Thymus (tissue), 11 donors: ENCODE measurements around the gene STARD9. TPM values are rescaled to one million over a fixed set of nuclear protein-coding genes. Genes with fewer than 3 reads are reported as not detected.
A peak's percentile ranks its signal among the peaks of the same experiment; 100 is the strongest.

Experiments used
- DNase-seq, 9 donors: peaks; one replicate each; pipeline ENCODE4 v3.0.0-alpha.2; 2013; ENCODE audit warnings: low spot score in 9 of 9, low read depth in 6 of 9, missing footprints in 1 of 9
- H3K27ac ChIP-seq, 2 donors: one replicate each; pipeline ENCODE4 v1.5.1; 2013; ENCODE audit warnings: control low read depth in 1 of 2, low read depth in 1 of 2, low read length in 1 of 2, mild to moderate bottlenecking in 1 of 2, moderate library complexity in 1 of 2
- H3K27me3 ChIP-seq, 2 donors: one replicate each; pipeline ENCODE4 v1.5.1; 2013; ENCODE audit warnings: low read length in 1 of 2; ENCODE audit not compliant: control insufficient read depth in 2 of 2, insufficient read depth in 1 of 2
- H3K36me3 ChIP-seq, 2 donors: one replicate each; pipeline ENCODE4 v1.5.1; 2013; ENCODE audit warnings: low read length in 1 of 2, mild to moderate bottlenecking in 1 of 2, moderate library complexity in 1 of 2; ENCODE audit not compliant: control insufficient read depth in 2 of 2, insufficient read depth in 2 of 2
- H3K4me1 ChIP-seq, 2 donors: one replicate each; pipeline ENCODE4 v1.5.1; 2013; ENCODE audit warnings: low read length in 2 of 2; ENCODE audit not compliant: control insufficient read depth in 2 of 2, insufficient read depth in 2 of 2
- H3K4me3 ChIP-seq, 2 donors: one replicate each; pipeline ENCODE4 v1.5.1; 2013; ENCODE audit warnings: low read length in 2 of 2, control low read depth in 1 of 2, mild to moderate bottlenecking in 1 of 2
- H3K9me3 ChIP-seq, 2 donors: one replicate each; pipeline ENCODE4 v1.5.1; 2013; ENCODE audit warnings: low read length in 1 of 2, mild to moderate bottlenecking in 1 of 2; ENCODE audit not compliant: control insufficient read depth in 2 of 2, insufficient read depth in 1 of 2
- WGBS: extraction: QIAGEN DNeasy Blood & Tissue Kit; methylation state at CpG from one replicate; pipeline ENCODE4 v1.1.7; 2013; 5-methylcytosine and 5-hydroxymethylcytosine counted together
- polyA plus RNA-seq: library from polyadenylated mRNA; stranded (reverse); fragments of 200-250 nt; gene quantifications from one replicate; pipeline ENCODE4 v1.2.3, GENCODE V29; 2013
- total RNA-seq: library from RNA; stranded (reverse); fragments of 120-200 nt; gene quantifications from one replicate; pipeline ENCODE4 v1.2.4, GENCODE V29; 2013
- donor health status: healthy.

The STARD9 gene
- total and polyA plus RNA-seq, 2 donors = 4.4 to 7.8 TPM

DNA sequence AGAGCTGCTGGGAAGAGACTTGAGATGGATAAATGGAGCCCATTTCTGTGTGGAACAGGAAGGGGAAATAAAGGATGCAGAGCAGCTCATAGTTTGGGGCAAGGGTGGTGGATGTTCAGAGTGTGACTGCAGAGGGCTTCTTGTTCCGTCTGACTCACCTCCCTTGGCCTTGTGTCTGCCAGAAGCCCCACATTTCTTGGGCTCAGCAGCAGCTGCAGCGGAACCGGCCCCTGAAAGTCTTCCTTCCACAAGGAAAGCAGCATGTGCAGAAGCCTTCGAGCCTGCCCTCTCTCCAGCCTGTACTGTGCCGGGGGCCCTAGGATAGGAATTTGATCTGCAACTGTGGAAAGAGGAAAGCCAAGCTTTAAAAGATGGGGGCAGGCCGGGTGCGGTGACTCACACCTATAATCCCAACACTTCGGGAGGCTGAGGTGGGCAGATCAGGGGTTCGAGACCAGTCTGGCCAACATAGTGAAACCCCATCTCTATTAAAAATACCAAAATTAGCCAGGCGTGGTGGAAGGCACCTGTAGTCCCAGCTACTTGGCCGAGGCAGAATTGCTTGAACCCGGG lies 150.0 kb downstream of the STARD9 start:
- H3K27ac ChIP-seq = peak overlapping the region in 1 of 2 donors; percentile 26
- H3K4me3 ChIP-seq = no peak overlapping the region
- peaks cover 78 to 80% of the 10 kb centered on the region in 2 donors for H3K36me3 ChIP-seq
- WGBS = 92% methylated on average over 12 of the region's 12 CpGs
- DNase-seq = no peak
- no peaks in the 10 kb centered on the region for H3K4me1 ChIP-seq
- H3K9me3 ChIP-seq = no peaks in the 10 kb centered on the region
- H3K27me3 ChIP-seq = no peaks in the 10 kb centered on the region

- H3K27me3 ChIP-seq = no peaks in the 10 kb centered on the region
- DNase-seq = no peak
- no peaks in the 10 kb centered on the region for H3K9me3 ChIP-seq
- H3K36me3 ChIP-seq = peaks cover 83 to 85% of the 10 kb centered on the region in 2 donors
- no peaks in the 10 kb centered on the region for H3K4me1 ChIP-seq
- H3K27ac ChIP-seq = no peak overlapping the region
- H3K4me3 ChIP-seq = no peak overlapping the region
- WGBS = 92% methylated on average over 11 of the region's 11 CpGs
Observed at GRCh38 chr15:42726114-42726513, 150.7 kb downstream of the STARD9 start.

DNA sequence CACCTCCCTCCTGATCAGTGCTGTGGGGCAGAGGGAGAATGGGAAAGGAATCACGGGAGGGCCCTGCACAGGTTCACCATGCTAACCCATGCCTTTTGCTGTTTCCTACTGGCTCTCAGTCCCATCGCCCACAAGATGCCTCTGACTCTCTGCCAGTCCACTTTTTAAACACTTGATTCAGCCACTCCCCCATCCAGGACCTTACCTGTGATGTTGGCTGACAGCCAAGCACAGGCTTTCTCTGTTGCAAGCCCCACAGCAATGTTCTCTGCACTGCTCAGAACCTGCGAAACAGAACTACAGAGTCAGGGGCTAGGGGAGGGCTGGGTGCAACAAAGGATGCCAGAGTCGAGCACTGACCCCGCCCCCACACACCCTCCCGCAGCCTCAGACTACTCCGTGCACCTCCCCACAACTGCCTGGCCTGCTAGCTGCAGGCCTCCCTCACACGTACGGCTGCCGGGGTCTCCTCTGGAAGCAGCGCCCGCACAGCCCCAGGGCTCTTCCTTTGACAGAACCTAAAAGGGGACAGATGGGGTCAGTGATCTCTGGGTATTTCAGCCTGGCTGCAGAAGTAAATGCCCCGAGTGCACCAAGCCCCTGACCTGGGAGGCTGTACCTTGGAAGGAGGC lies 152.5 kb downstream of the STARD9 start:
- Histone ChIP-seq H3K4me1 (no peaks in the 10 kb centered on the region), H3K36me3 (peaks cover 93% of the 10 kb centered on the region in 2 donors), H3K9me3 (no peaks in the 10 kb centered on the region), H3K27me3 (no peaks in the 10 kb centered on the region), H3K4me3 (no peak overlapping the region), H3K27ac (no peak overlapping the region)
- 97% methylated on average over 13 of the region's 13 CpGs for WGBS
- DNase-seq = no peak

DNA sequence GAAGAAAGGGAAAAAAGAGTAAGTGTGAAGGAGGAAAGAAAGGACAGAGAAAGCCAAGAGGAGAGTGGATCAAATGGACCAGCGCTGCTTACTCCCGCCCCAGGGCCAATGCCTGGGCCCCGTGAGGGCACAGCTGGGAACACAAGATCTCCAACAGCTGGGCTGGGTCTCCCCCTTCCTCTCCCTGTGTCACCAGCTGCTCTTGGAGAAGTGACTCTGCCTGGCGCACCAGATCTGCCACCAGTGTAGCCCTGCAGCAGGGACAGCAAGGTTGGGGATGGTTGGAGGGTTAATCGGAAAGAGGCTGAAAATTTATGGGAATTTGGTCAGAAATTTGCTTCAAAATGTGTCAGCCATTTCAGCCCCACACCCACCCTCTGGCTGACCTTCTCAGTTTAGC lies 153.2 kb downstream of the STARD9 start:
- DNase-seq = no peak
- Histone ChIP-seq H3K27me3 (no peaks in the 10 kb centered on the region), H3K9me3 (no peaks in the 10 kb centered on the region), H3K27ac (no peak overlapping the region), H3K4me3 (no peak overlapping the region), H3K36me3 (peaks cover 90 to 91% of the 10 kb centered on the region in 2 donors), H3K4me1 (no peaks in the 10 kb centered on the region)
- WGBS = 85% methylated on average over 5 of the region's 5 CpGs

GRCh38 chr15:42728972-42729371 lies 153.6 kb downstream of the STARD9 start:
- Histone ChIP-seq H3K4me1 (no peaks in the 10 kb centered on the region), H3K36me3 (peaks cover 91 to 92% of the 10 kb centered on the region in 2 donors), H3K4me3 (no peak overlapping the region), H3K27me3 (no peaks in the 10 kb centered on the region), H3K9me3 (no peaks in the 10 kb centered on the region), H3K27ac (no peak overlapping the region)
- WGBS = 97% methylated on average over 14 of the region's 14 CpGs
- no peak for DNase-seq

GRCh38 chr15:42729409-42729808 lies 154.0 kb downstream of the STARD9 start:
- Histone ChIP-seq H3K4me3 (no peak overlapping the region), H3K36me3 (peaks cover 91 to 92% of the 10 kb centered on the region in 2 donors), H3K27ac (no peak overlapping the region), H3K9me3 (no peaks in the 10 kb centered on the region), H3K27me3 (no peaks in the 10 kb centered on the region), H3K4me1 (no peaks in the 10 kb centered on the region)
- no peak for DNase-seq
- 97% methylated on average over 7 of the region's 7 CpGs for WGBS

DNA sequence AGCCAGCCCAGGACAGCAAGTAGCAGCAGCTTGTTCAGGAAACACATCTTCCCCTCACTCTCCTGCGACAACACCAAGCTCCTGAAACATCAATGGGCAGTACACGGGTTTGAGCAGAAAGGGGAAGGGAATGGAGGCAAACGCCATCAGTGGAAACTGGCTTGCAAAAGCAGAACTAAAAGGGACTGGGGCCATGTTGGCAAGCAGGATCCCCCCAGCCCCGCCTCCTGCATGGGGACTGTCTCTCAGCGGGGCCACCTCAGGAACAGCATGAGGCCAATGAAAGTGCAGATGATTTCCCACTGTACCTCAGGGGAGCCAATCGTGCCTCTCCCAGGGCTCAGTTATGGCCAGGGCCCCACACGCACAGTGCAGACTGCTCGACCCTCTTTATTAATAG lies 154.7 kb downstream of the STARD9 start:
- Histone ChIP-seq H3K4me3 (no peak overlapping the region), H3K4me1 (no peaks in the 10 kb centered on the region), H3K36me3 (peaks cover 91 to 92% of the 10 kb centered on the region in 2 donors), H3K27ac (no peak overlapping the region), H3K9me3 (no peaks in the 10 kb centered on the region), H3K27me3 (no peaks in the 10 kb centered on the region)
- no peak for DNase-seq
- 96% methylated on average over 8 of the region's 8 CpGs for WGBS

- Histone ChIP-seq H3K9me3 (no peaks in the 10 kb centered on the region), H3K27me3 (no peaks in the 10 kb centered on the region), H3K4me1 (peaks cover 2% of the 10 kb centered on the region in 2 donors), H3K27ac (no peak overlapping the region), H3K36me3 (peaks cover 87 to 92% of the 10 kb centered on the region in 2 donors), H3K4me3 (no peak overlapping the region)
- 97% methylated on average over 14 of the region's 14 CpGs for WGBS
- DNase-seq = no peak
Observed at GRCh38 chr15:42730536-42730935, 155.1 kb downstream of the STARD9 start.

DNA sequence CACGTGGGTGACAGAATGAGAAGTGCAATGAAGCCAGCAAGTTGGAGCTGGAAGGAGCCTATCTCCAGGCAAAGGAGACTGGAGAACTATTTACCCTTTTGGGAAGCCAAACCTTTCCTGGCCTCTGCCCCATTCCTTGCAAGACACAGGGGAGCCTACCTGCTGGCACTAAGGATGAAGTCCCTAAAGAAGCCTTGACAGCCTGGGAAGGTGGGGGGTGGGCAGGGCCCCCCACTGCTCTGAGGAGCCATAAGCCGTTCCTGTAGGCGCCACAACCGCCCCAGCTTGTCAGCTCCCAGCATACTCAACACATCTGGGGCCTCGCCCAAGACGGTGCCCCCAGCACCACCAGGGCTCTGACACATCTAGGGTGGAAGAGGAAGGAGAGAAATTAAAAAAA lies 156.1 kb downstream of the STARD9 start:
- H3K27me3 ChIP-seq = no peaks in the 10 kb centered on the region
- no peaks in the 10 kb centered on the region for H3K9me3 ChIP-seq
- peaks cover 78 to 85% of the 10 kb centered on the region in 2 donors for H3K36me3 ChIP-seq
- DNase-seq = no peak
- no peak overlapping the region for H3K27ac ChIP-seq
- no peak overlapping the region for H3K4me3 ChIP-seq
- 94% methylated on average over 6 of the region's 6 CpGs for WGBS
- peaks cover 8 to 9% of the 10 kb centered on the region in 2 donors for H3K4me1 ChIP-seq
